ENCODE data around the gene C19orf81.
A peak's percentile ranks its signal among the peaks of the same experiment; 100 is the strongest.

Gene C19orf81

GRCh38 chr19:50668879-50669278 lies 19.6 kb downstream of the C19orf81 start:
- peaks cover 27% of the 10 kb centered on the region for H3K27me3 Mint-ChIP-seq
- no peak overlapping the region for H3K4me3 Mint-ChIP-seq
- no peaks in the 10 kb centered on the region for H3K9me3 Mint-ChIP-seq
- H3K4me1 Mint-ChIP-seq: peaks cover 4% of the 10 kb centered on the region
- H3K27ac Mint-ChIP-seq: no peak overlapping the region
- DNase-seq (ENCODE audit: low spot score in 2 of 2): no peak
- ATAC-seq (ENCODE audit: low read depth): no peak
- no peaks in the 10 kb centered on the region for H3K36me3 Mint-ChIP-seq

- Mint-ChIP-seq H3K27me3 (peaks cover 27% of the 10 kb centered on the region), H3K27ac (no peak overlapping the region), H3K36me3 (no peaks in the 10 kb centered on the region), H3K4me1 (peaks cover 4% of the 10 kb centered on the region), H3K9me3 (no peaks in the 10 kb centered on the region), H3K4me3 (no peak overlapping the region)
- ATAC-seq (ENCODE audit: low read depth) (no peak), DNase-seq (ENCODE audit: low spot score in 2 of 2) (peak; percentile 27 to 43)
Observed at GRCh38 chr19:50669302-50670101, 20.3 kb downstream of the C19orf81 start.

- no peak overlapping the region for H3K27ac Mint-ChIP-seq
- H3K4me3 Mint-ChIP-seq: no peak overlapping the region
- H3K4me1 Mint-ChIP-seq: peaks cover 4% of the 10 kb centered on the region
- no peaks in the 10 kb centered on the region for H3K9me3 Mint-ChIP-seq
- no peaks in the 10 kb centered on the region for H3K36me3 Mint-ChIP-seq
- no peak for ATAC-seq (ENCODE audit: low read depth)
- DNase-seq (ENCODE audit: low spot score in 2 of 2): no peak
- H3K27me3 Mint-ChIP-seq: peaks cover 25% of the 10 kb centered on the region
Observed at GRCh38 chr19:50670102-50670380, 20.8 kb downstream of the C19orf81 start.

GRCh38 chr19:50673118-50673517 lies 23.9 kb downstream of the C19orf81 start:
- Mint-ChIP-seq H3K36me3 (peaks cover 4% of the 10 kb centered on the region), H3K4me3 (no peak overlapping the region), H3K27me3 (peaks cover 30% of the 10 kb centered on the region), H3K9me3 (peaks cover 4% of the 10 kb centered on the region), H3K27ac (no peak overlapping the region), H3K4me1 (peaks cover 7% of the 10 kb centered on the region)
- DNase-seq (ENCODE audit: low spot score in 2 of 2): no peak
- ATAC-seq (ENCODE audit: low read depth): no peak

GRCh38 chr19:50676625-50677197 lies 27.5 kb downstream of the C19orf81 start:
- Mint-ChIP-seq H3K27me3 (peaks cover 32% of the 10 kb centered on the region), H3K27ac (no peak overlapping the region)

GRCh38 chr19:50677636-50678035 lies 28.4 kb downstream of the C19orf81 start:
- DNase-seq (ENCODE audit: low spot score in 2 of 2): no peak
- peaks cover 15% of the 10 kb centered on the region for H3K9me3 Mint-ChIP-seq
- H3K27me3 Mint-ChIP-seq: peaks cover 31% of the 10 kb centered on the region
- H3K4me1 Mint-ChIP-seq: peaks cover 23% of the 10 kb centered on the region
- H3K36me3 Mint-ChIP-seq: peaks cover 14% of the 10 kb centered on the region
- H3K27ac Mint-ChIP-seq: peak overlapping the region; percentile 90
- ATAC-seq (ENCODE audit: low read depth): no peak
- no peak overlapping the region for H3K4me3 Mint-ChIP-seq

More at GRCh38 chr19:50676625-50677197, 27.5 kb downstream of the C19orf81 start:
- H3K4me3 Mint-ChIP-seq: no peak overlapping the region
- DNase-seq (ENCODE audit: low spot score in 2 of 2) (no peak), ATAC-seq (ENCODE audit: low read depth) (no peak)
- H3K9me3 Mint-ChIP-seq: peaks cover 15% of the 10 kb centered on the region
- peaks cover 14% of the 10 kb centered on the region for H3K36me3 Mint-ChIP-seq
- H3K4me1 Mint-ChIP-seq: peaks cover 23% of the 10 kb centered on the region

GRCh38 chr19:50678323-50678722 lies 29.1 kb downstream of the C19orf81 start:
- peak overlapping the region; percentile 62 for H3K4me3 Mint-ChIP-seq
- DNase-seq (ENCODE audit: low spot score in 2 of 2) (no peak), ATAC-seq (ENCODE audit: low read depth) (no peak)
- H3K4me1 Mint-ChIP-seq: peaks cover 21% of the 10 kb centered on the region
- peaks cover 25% of the 10 kb centered on the region for H3K27me3 Mint-ChIP-seq
- H3K36me3 Mint-ChIP-seq: peaks cover 14% of the 10 kb centered on the region
- H3K27ac Mint-ChIP-seq: peak overlapping the region; percentile 90
- H3K9me3 Mint-ChIP-seq: peaks cover 15% of the 10 kb centered on the region

GRCh38 chr19:50679177-50680125 lies 30.2 kb downstream of the C19orf81 start:
- Mint-ChIP-seq H3K27me3 (peaks cover 28% of the 10 kb centered on the region), H3K9me3 (peaks cover 17% of the 10 kb centered on the region)
- peak; percentile 82 to 83 for DNase-seq (ENCODE audit: low spot score in 2 of 2)

GRCh38 chr19:50686310-50687032 lies 37.2 kb downstream of the C19orf81 start:
- peaks cover 3% of the 10 kb centered on the region for H3K4me1 Mint-ChIP-seq
- DNase-seq (ENCODE audit: low spot score in 2 of 2) (no peak), ATAC-seq (ENCODE audit: low read depth) (no peak)
- H3K9me3 Mint-ChIP-seq: peaks cover 2% of the 10 kb centered on the region
- no peak overlapping the region for H3K4me3 Mint-ChIP-seq
- H3K27ac Mint-ChIP-seq: no peak overlapping the region
- peaks cover 4% of the 10 kb centered on the region for H3K36me3 Mint-ChIP-seq
- H3K27me3 Mint-ChIP-seq: peaks cover 36% of the 10 kb centered on the region

More at GRCh38 chr19:50679177-50680125, 30.2 kb downstream of the C19orf81 start:
- peaks cover 22% of the 10 kb centered on the region for H3K4me1 Mint-ChIP-seq
- peak; percentile 98 for ATAC-seq (ENCODE audit: low read depth)
- H3K36me3 Mint-ChIP-seq: peaks cover 16% of the 10 kb centered on the region
- peak overlapping the region; percentile 92 for H3K27ac Mint-ChIP-seq
- H3K4me3 Mint-ChIP-seq: peak overlapping the region; percentile 74

GRCh38 chr19:50688766-50689165 lies 39.5 kb downstream of the C19orf81 start:
- Mint-ChIP-seq H3K4me3 (no peak overlapping the region), H3K9me3 (peaks cover 2% of the 10 kb centered on the region), H3K4me1 (peaks cover 3% of the 10 kb centered on the region), H3K36me3 (peaks cover 4% of the 10 kb centered on the region), H3K27me3 (peaks cover 46% of the 10 kb centered on the region), H3K27ac (no peak overlapping the region)
- no peak for DNase-seq (ENCODE audit: low spot score in 2 of 2)
- ATAC-seq (ENCODE audit: low read depth): no peak

- Mint-ChIP-seq H3K9me3 (no peaks in the 10 kb centered on the region), H3K4me1 (peaks cover 5% of the 10 kb centered on the region), H3K4me3 (no peak overlapping the region), H3K27ac (no peak overlapping the region), H3K27me3 (peaks cover 46% of the 10 kb centered on the region), H3K36me3 (peaks cover 1% of the 10 kb centered on the region)
- ATAC-seq (ENCODE audit: low read depth) (no peak), DNase-seq (ENCODE audit: low spot score in 2 of 2) (no peak)
Observed at GRCh38 chr19:50690439-50690838, 41.2 kb downstream of the C19orf81 start.

GRCh38 chr19:50693064-50693975 lies 44.1 kb downstream of the C19orf81 start:
- DNase-seq (ENCODE audit: low spot score in 2 of 2) (no peak), ATAC-seq (ENCODE audit: low read depth) (no peak)
- H3K9me3 Mint-ChIP-seq: no peaks in the 10 kb centered on the region
- H3K27me3 Mint-ChIP-seq: peaks cover 51% of the 10 kb centered on the region
- no peak overlapping the region for H3K27ac Mint-ChIP-seq
- H3K36me3 Mint-ChIP-seq: peaks cover 2% of the 10 kb centered on the region
- no peak overlapping the region for H3K4me3 Mint-ChIP-seq
- H3K4me1 Mint-ChIP-seq: peaks cover 5% of the 10 kb centered on the region

GRCh38 chr19:50694815-50695145 lies 45.5 kb downstream of the C19orf81 start:
- Mint-ChIP-seq H3K27me3 (peaks cover 60% of the 10 kb centered on the region), H3K27ac (no peak overlapping the region)

More at GRCh38 chr19:50694815-50695145, 45.5 kb downstream of the C19orf81 start:
- Mint-ChIP-seq H3K36me3 (peaks cover 2% of the 10 kb centered on the region), H3K9me3 (peaks cover 3% of the 10 kb centered on the region), H3K4me1 (peaks cover 5% of the 10 kb centered on the region), H3K4me3 (no peak overlapping the region)
- no peak for DNase-seq (ENCODE audit: low spot score in 2 of 2)
- no peak for ATAC-seq (ENCODE audit: low read depth)

Measured in memory B cell (primary cell).